Left ventricle myocardium inferior (tissue), 1 donor: Measurements from ENCODE around the gene TMC1. TPM values are rescaled to one million over a fixed set of nuclear protein-coding genes. Genes with fewer than 3 reads are reported as not detected.

ENCODE experiments used
- DNase-seq: peaks from one replicate; pipeline ENCODE4 v3.0.0-alpha.2; 2020
- H3K27ac ChIP-seq: fragments of 200-600 bp; replicated peaks from 2 replicates; pipeline ENCODE4 v1.8.0; 2021
- H3K27me3 ChIP-seq: fragments of 200-600 bp; 2 replicates; pipeline ENCODE4 v1.8.0; 2021; ENCODE audit warnings: low read depth
- H3K36me3 ChIP-seq: fragments of 200-600 bp; 2 replicates; pipeline ENCODE4 v1.8.0; 2021
- H3K4me1 ChIP-seq: fragments of 200-600 bp; 2 replicates; pipeline ENCODE4 v1.8.0; 2021
- H3K4me3 ChIP-seq: fragments of 200-600 bp; 2 replicates; pipeline ENCODE4 v1.8.0; 2021; ENCODE audit warnings: mild to moderate bottlenecking, moderate library complexity
- H3K9me3 ChIP-seq: fragments of 200-600 bp; replicated peaks from 2 replicates; pipeline ENCODE4 v1.8.0; 2021
- CTCF ChIP-seq: fragments of 200-600 bp; IDR thresholded peaks from 2 replicates; pipeline ENCODE4 v1.8.0; 2021; ENCODE audit warnings: antibody characterized with exemption, mild to moderate bottlenecking, borderline replicate concordance
- intact Hi-C: fragments of 100-400 bp; cut with micrococcal nuclease; formaldehyde crosslinking; loops from one replicate; pipeline ENCODE4 v1.11.0; 2022
- total RNA-seq: library from RNA; stranded (reverse); fragmentation: NEBNext Ultra II Directional; extraction: Animal tissue kit (Norgen Biotek cat#: 25700); gene quantifications from one replicate; pipeline ENCODE4 v1.2.1, GENCODE V29; 2021
- donor health status: DM: no; HTN: yes; CAD: no; lungs with severe emphysema.

TMC1 gene
- total RNA-seq, 1 donor from 2014 or later: 0.25 TPM

- no peaks in the 10 kb centered on the region for H3K27me3 ChIP-seq
- H3K27ac ChIP-seq: no peak overlapping the region
- TF ChIP-seq CTCF: no peak
- no peaks in the 10 kb centered on the region for H3K36me3 ChIP-seq
- no peaks in the 10 kb centered on the region for H3K4me1 ChIP-seq
- no peaks in the 10 kb centered on the region for H3K9me3 ChIP-seq
- no peak overlapping the region for H3K4me3 ChIP-seq
- intact Hi-C loops: no loop called here
- no peak for DNase-seq
These were observed 212.5 kb downstream of the TMC1 start for GRCh38 chr9:72733895-72734294.

GRCh38 chr9:72734631-72735030, 213.2 kb downstream of the TMC1 start:
- Histone ChIP-seq H3K9me3 (no peaks in the 10 kb centered on the region), H3K4me1 (no peaks in the 10 kb centered on the region), H3K27me3 (no peaks in the 10 kb centered on the region), H3K27ac (no peak overlapping the region), H3K36me3 (no peaks in the 10 kb centered on the region), H3K4me3 (no peak overlapping the region)
- no peak for TF ChIP-seq CTCF
- intact Hi-C loops: no loop called here
- no peak for DNase-seq

GRCh38 chr9:72743836-72744235, 222.4 kb downstream of the TMC1 start:
- Histone ChIP-seq H3K4me3 (no peak overlapping the region), H3K9me3 (no peaks in the 10 kb centered on the region), H3K27ac (no peak overlapping the region), H3K36me3 (no peaks in the 10 kb centered on the region), H3K27me3 (no peaks in the 10 kb centered on the region), H3K4me1 (no peaks in the 10 kb centered on the region)
- intact Hi-C loops: no loop called here
- no peak for DNase-seq
- TF ChIP-seq CTCF: no peak

GRCh38 chr9:72749276-72749675, 227.9 kb downstream of the TMC1 start:
- H3K4me1 ChIP-seq: no peaks in the 10 kb centered on the region
- no peaks in the 10 kb centered on the region for H3K9me3 ChIP-seq
- DNase-seq: no peak
- no peaks in the 10 kb centered on the region for H3K27me3 ChIP-seq
- intact Hi-C loops: no loop called here
- no peak for TF ChIP-seq CTCF
- no peak overlapping the region for H3K27ac ChIP-seq
- H3K4me3 ChIP-seq: no peak overlapping the region
- no peaks in the 10 kb centered on the region for H3K36me3 ChIP-seq

- no peaks in the 10 kb centered on the region for H3K27me3 ChIP-seq
- DNase-seq: no peak
- H3K4me1 ChIP-seq: no peaks in the 10 kb centered on the region
- H3K4me3 ChIP-seq: no peak overlapping the region
- intact Hi-C loops: no loop called here
- no peak for TF ChIP-seq CTCF
- no peak overlapping the region for H3K27ac ChIP-seq
- no peaks in the 10 kb centered on the region for H3K36me3 ChIP-seq
- H3K9me3 ChIP-seq: no peaks in the 10 kb centered on the region
These were observed 230.1 kb downstream of the TMC1 start for GRCh38 chr9:72751541-72751940.
